ENCODE measurements around the gene GPN2. TPM values are rescaled to one million over a fixed set of nuclear protein-coding genes. Genes with fewer than 3 reads are reported as not detected.

Gene GPN2
- polyA plus RNA-seq, 1 donor from 2014 or later: 20.2 TPM

DNA sequence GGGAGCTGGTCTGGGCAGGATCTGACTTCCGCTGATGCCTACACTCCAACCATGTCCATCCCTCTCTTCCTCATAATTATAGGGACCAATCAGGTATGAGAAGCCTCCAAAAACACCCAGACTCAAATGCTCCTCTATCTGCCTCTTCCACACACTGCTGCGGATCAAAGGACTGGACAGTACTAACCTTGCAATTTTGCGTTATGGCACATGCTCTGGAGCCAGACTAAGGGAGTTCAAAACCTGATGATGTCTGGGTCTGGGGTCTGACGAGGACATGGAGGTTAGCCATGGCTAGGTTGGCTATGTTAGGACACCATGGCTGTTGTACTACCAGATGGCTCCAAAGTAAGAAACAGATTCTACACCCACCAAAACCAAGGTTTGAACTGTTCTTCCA is 10.3 kb downstream of the GPN2 start:
- H3K9me2 ChIP-seq (ENCODE audit: insufficient read depth, low read length): no peaks in the 10 kb centered on the region
- H3K9me3 ChIP-seq (ENCODE audit: low read length): no peaks in the 10 kb centered on the region
- no peak overlapping the region for H3K4me3 ChIP-seq (ENCODE audit: low read length)
- no peak for TF ChIP-seq EZH2 (IDR thresholded peaks at IDR 0.05; ENCODE audit: borderline replicate concordance, insufficient read depth, low read length, poor library complexity, severe bottlenecking)
- no peak for TF ChIP-seq POLR2AphosphoS5 (IDR thresholded peaks at IDR 0.05)
- no peaks in the 10 kb centered on the region for H3K79me2 ChIP-seq (replicated peaks; ENCODE audit: insufficient read depth, low read length)
- H3K9ac ChIP-seq (ENCODE audit: low read length): no peak overlapping the region
- H3K4me2 ChIP-seq (ENCODE audit: low read length): no peak overlapping the region
- no peaks in the 10 kb centered on the region for H3F3A ChIP-seq (ENCODE audit: insufficient read depth, low read length, poor library complexity, severe bottlenecking)
- H3K36me3 ChIP-seq (ENCODE audit: insufficient read depth, low read length): no peaks in the 10 kb centered on the region
- no peaks in the 10 kb centered on the region for H4K20me1 ChIP-seq (ENCODE audit: insufficient read depth)
- H3K27ac ChIP-seq (ENCODE audit: low read length): no peak overlapping the region
- no peaks in the 10 kb centered on the region for H3K27me3 ChIP-seq (ENCODE audit: insufficient read depth, low read depth, low read length)
- H2AFZ ChIP-seq (ENCODE audit: low read depth, low read length): no peak overlapping the region

DNA sequence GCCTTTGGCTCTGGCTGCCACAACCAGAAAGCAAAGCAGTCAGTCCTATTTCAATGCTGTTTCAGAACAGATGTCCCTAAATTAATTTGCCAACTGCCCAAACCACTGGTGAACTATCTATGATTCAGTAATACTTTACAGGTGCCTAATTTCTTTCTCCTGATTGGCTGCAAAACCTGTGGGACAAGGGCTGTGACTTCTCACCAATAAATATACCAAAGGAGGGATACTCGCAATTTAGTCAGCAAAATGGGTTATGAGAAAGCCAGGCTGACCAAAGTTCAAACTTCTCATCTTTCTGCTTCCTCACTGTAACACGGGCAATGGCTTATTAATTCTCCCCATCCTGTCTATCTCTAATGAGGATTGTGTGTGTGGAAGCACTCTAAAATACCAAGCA is 12.8 kb downstream of the GPN2 start:
- no peak overlapping the region for H3K4me3 ChIP-seq (ENCODE audit: low read length)
- no peak overlapping the region for H3K27ac ChIP-seq (ENCODE audit: low read length)
- H3K27me3 ChIP-seq (ENCODE audit: insufficient read depth, low read depth, low read length): no peaks in the 10 kb centered on the region
- no peaks in the 10 kb centered on the region for H3K79me2 ChIP-seq (replicated peaks; ENCODE audit: insufficient read depth, low read length)
- no peaks in the 10 kb centered on the region for H3K36me3 ChIP-seq (ENCODE audit: insufficient read depth, low read length)
- no peaks in the 10 kb centered on the region for H3F3A ChIP-seq (ENCODE audit: insufficient read depth, low read length, poor library complexity, severe bottlenecking)
- no peak overlapping the region for H2AFZ ChIP-seq (ENCODE audit: low read depth, low read length)
- no peak overlapping the region for H3K9ac ChIP-seq (ENCODE audit: low read length)
- no peak overlapping the region for H3K4me2 ChIP-seq (ENCODE audit: low read length)
- no peaks in the 10 kb centered on the region for H4K20me1 ChIP-seq (ENCODE audit: insufficient read depth)
- H3K9me3 ChIP-seq (ENCODE audit: low read length): no peaks in the 10 kb centered on the region
- no peaks in the 10 kb centered on the region for H3K9me2 ChIP-seq (ENCODE audit: insufficient read depth, low read length)
- TF ChIP-seq SMC3 (conservative IDR thresholded peaks at IDR 0.05; ENCODE audit: poor library complexity) (no peak), TAF1 (IDR thresholded peaks at IDR 0.05; ENCODE audit: low read depth) (no peak), POLR2AphosphoS5 (IDR thresholded peaks at IDR 0.05) (no peak), EP300 (conservative IDR thresholded peaks at IDR 0.05; ENCODE audit: poor library complexity, severe bottlenecking) (no peak), EZH2 (IDR thresholded peaks at IDR 0.05; ENCODE audit: borderline replicate concordance, insufficient read depth, low read length, poor library complexity, severe bottlenecking) (no peak), RAD21 (conservative IDR thresholded peaks at IDR 0.05) (no peak), MXI1 (conservative IDR thresholded peaks at IDR 0.05; ENCODE audit: poor library complexity, severe bottlenecking) (no peak)
- TF ChIP-seq, protein P1, sequence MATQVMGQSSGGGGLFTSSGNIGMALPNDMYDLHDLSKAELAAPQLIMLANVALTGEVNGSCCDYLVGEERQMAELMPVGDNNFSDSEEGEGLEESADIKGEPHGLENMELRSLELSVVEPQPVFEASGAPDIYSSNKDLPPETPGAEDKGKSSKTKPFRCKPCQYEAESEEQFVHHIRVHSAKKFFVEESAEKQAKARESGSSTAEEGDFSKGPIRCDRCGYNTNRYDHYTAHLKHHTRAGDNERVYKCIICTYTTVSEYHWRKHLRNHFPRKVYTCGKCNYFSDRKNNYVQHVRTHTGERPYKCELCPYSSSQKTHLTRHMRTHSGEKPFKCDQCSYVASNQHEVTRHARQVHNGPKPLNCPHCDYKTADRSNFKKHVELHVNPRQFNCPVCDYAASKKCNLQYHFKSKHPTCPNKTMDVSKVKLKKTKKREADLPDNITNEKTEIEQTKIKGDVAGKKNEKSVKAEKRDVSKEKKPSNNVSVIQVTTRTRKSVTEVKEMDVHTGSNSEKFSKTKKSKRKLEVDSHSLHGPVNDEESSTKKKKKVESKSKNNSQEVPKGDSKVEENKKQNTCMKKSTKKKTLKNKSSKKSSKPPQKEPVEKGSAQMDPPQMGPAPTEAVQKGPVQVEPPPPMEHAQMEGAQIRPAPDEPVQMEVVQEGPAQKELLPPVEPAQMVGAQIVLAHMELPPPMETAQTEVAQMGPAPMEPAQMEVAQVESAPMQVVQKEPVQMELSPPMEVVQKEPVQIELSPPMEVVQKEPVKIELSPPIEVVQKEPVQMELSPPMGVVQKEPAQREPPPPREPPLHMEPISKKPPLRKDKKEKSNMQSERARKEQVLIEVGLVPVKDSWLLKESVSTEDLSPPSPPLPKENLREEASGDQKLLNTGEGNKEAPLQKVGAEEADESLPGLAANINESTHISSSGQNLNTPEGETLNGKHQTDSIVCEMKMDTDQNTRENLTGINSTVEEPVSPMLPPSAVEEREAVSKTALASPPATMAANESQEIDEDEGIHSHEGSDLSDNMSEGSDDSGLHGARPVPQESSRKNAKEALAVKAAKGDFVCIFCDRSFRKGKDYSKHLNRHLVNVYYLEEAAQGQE (IDR thresholded peaks at IDR 0.05; ENCODE audit: borderline replicate concordance): no peak
- TF ChIP-seq, protein P2, sequence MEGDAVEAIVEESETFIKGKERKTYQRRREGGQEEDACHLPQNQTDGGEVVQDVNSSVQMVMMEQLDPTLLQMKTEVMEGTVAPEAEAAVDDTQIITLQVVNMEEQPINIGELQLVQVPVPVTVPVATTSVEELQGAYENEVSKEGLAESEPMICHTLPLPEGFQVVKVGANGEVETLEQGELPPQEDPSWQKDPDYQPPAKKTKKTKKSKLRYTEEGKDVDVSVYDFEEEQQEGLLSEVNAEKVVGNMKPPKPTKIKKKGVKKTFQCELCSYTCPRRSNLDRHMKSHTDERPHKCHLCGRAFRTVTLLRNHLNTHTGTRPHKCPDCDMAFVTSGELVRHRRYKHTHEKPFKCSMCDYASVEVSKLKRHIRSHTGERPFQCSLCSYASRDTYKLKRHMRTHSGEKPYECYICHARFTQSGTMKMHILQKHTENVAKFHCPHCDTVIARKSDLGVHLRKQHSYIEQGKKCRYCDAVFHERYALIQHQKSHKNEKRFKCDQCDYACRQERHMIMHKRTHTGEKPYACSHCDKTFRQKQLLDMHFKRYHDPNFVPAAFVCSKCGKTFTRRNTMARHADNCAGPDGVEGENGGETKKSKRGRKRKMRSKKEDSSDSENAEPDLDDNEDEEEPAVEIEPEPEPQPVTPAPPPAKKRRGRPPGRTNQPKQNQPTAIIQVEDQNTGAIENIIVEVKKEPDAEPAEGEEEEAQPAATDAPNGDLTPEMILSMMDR (IDR thresholded peaks at IDR 0.05; ENCODE audit: poor library complexity, severe bottlenecking): no peak

DNA sequence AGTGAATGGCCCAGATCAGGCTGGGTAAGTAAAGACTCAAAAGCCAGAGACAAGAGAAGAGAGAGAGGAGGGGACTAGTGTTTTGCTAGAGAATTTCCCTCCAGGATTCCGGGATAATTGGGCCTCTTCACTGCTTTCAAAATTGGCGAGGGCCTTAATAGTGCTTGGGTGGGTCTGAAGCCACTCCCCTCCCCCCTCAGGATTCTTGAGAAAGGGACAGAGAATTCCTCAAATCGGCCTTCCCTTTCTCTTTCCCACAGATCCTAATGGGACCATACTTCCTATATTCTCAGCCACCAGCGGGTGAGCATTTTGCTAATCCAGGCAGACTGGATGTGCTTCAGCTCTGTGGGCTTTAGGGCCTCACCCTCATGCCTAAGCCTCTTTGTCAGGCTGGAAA is 15.2 kb downstream of the GPN2 start:
- Histone ChIP-seq H3K36me3 (ENCODE audit: insufficient read depth, low read length) (no peaks in the 10 kb centered on the region), H3K27ac (ENCODE audit: low read length) (no peak overlapping the region), H3K9ac (ENCODE audit: low read length) (no peak overlapping the region), H2AFZ (ENCODE audit: low read depth, low read length) (no peak overlapping the region), H3F3A (ENCODE audit: insufficient read depth, low read length, poor library complexity, severe bottlenecking) (no peaks in the 10 kb centered on the region), H4K20me1 (ENCODE audit: insufficient read depth) (no peaks in the 10 kb centered on the region), H3K4me2 (ENCODE audit: low read length) (no peak overlapping the region), H3K9me2 (ENCODE audit: insufficient read depth, low read length) (no peaks in the 10 kb centered on the region), H3K79me2 (replicated peaks; ENCODE audit: insufficient read depth, low read length) (no peaks in the 10 kb centered on the region), H3K27me3 (ENCODE audit: insufficient read depth, low read depth, low read length) (no peaks in the 10 kb centered on the region), H3K9me3 (ENCODE audit: low read length) (no peaks in the 10 kb centered on the region), H3K4me3 (ENCODE audit: low read length) (no peak overlapping the region)
- TF ChIP-seq SMC3 (conservative IDR thresholded peaks at IDR 0.05; ENCODE audit: poor library complexity) (no peak), EP300 (conservative IDR thresholded peaks at IDR 0.05; ENCODE audit: poor library complexity, severe bottlenecking) (no peak), TAF1 (IDR thresholded peaks at IDR 0.05; ENCODE audit: low read depth) (no peak), POLR2AphosphoS5 (IDR thresholded peaks at IDR 0.05) (no peak), RAD21 (conservative IDR thresholded peaks at IDR 0.05) (no peak), MXI1 (conservative IDR thresholded peaks at IDR 0.05; ENCODE audit: poor library complexity, severe bottlenecking) (no peak), EZH2 (IDR thresholded peaks at IDR 0.05; ENCODE audit: borderline replicate concordance, insufficient read depth, low read length, poor library complexity, severe bottlenecking) (no peak)
- TF ChIP-seq, protein P1 (IDR thresholded peaks at IDR 0.05; ENCODE audit: borderline replicate concordance): no peak
- TF ChIP-seq, protein P2 (IDR thresholded peaks at IDR 0.05; ENCODE audit: poor library complexity, severe bottlenecking): no peak
